IMR-90 (cell line): ENCODE results near the gene THOC2. TPM values are rescaled to one million over a fixed set of nuclear protein-coding genes. Genes with fewer than 3 reads are reported as not detected.

Experiments
- ATAC-seq: fragments of 200-7000 bp; cut with Tn5 transposase; 2 replicates; pipeline ENCODE4 v1.9.1; 2020; ENCODE audit warnings: low read depth, mild to moderate bottlenecking, moderate library complexity
- BruUV-seq: library from RNA; stranded (reverse); fragments of 400-500 nt; replicated peaks from 2 replicates; lab custom pipeline; 2021; lab: Mats Ljungman, UMichigan
- CTCF ChIA-PET: fragments of 300-600 bp; formaldehyde crosslinking; extraction: SDS; loops from one replicate; lab custom pipeline; 2021; ENCODE audit warnings: antibody characterized with exemption; lab: Yijun Ruan, JAX
- POLR2A ChIA-PET: fragments of 300-600 bp; sonication (Branson Sonifier 250); formaldehyde crosslinking; loops from one replicate; lab custom pipeline; 2022; ENCODE audit warnings: antibody characterized with exemption; ENCODE audit not compliant: unreplicated experiment; lab: Charles Lee
- DNase-seq: peaks from one replicate; pipeline ENCODE4 v3.0.0; 2013
- H2AFZ ChIP-seq: replicated peaks from 2 replicates; pipeline ENCODE3; 2013; ENCODE audit warnings: low read length, mild to moderate bottlenecking; ENCODE audit not compliant: poor library complexity
- H2AK5ac ChIP-seq: 2 replicates; pipeline ENCODE4 v1.6.1; 2013; ENCODE audit warnings: low read depth, low read length, inconsistent platforms
- H2AK9ac ChIP-seq: replicated peaks from 2 replicates; pipeline ENCODE3; 2013; ENCODE audit warnings: mild to moderate bottlenecking, low read depth, low read length, moderate library complexity; ENCODE audit not compliant: poor library complexity
- H2BK120ac ChIP-seq: 2 replicates; pipeline ENCODE4 v1.6.1; 2013; ENCODE audit warnings: low read depth, low read length, inconsistent platforms
- H2BK15ac ChIP-seq: 3 replicates; pipeline ENCODE4 v1.6.1; 2013; ENCODE audit warnings: low read depth, low read length, inconsistent platforms
- H2BK20ac ChIP-seq: 2 replicates; pipeline ENCODE4 v1.6.1; 2013; ENCODE audit warnings: low read depth, mild to moderate bottlenecking, inconsistent platforms, low read length, moderate library complexity
- H2BK5ac ChIP-seq: 2 replicates; pipeline ENCODE4 v1.6.1; 2013; ENCODE audit warnings: mild to moderate bottlenecking, low read depth, low read length, inconsistent platforms; ENCODE audit not compliant: poor library complexity, severe bottlenecking
- H3K14ac ChIP-seq: replicated peaks from 2 replicates; pipeline ENCODE4 v1.6.1; 2013; ENCODE audit warnings: low read depth, low read length, inconsistent platforms
- H3K18ac ChIP-seq: 2 replicates; pipeline ENCODE4 v1.6.1; 2013; ENCODE audit warnings: low read depth, low read length, control low read depth
- H3K23ac ChIP-seq: 2 replicates; pipeline ENCODE4 v1.6.1; 2013; ENCODE audit warnings: low read depth, low read length, inconsistent platforms
- H3K27ac ChIP-seq: 2 replicates; pipeline ENCODE4 v1.5.1; 2013; ENCODE audit warnings: mild to moderate bottlenecking, control low read depth, low read length; ENCODE audit not compliant: insufficient read depth
- H3K27me3 ChIP-seq: 2 replicates; pipeline ENCODE4 v1.6.1; 2013; ENCODE audit warnings: low read length; ENCODE audit not compliant: control insufficient read depth, insufficient read depth
- H3K36me3 ChIP-seq: 2 replicates; pipeline ENCODE4 v1.6.1; 2013; ENCODE audit warnings: low read length, mixed read lengths; ENCODE audit not compliant: control insufficient read depth, insufficient read depth
- H3K4ac ChIP-seq: 2 replicates; pipeline ENCODE4 v1.6.1; 2013; ENCODE audit warnings: low read depth, low read length, inconsistent platforms
- H3K4me1 ChIP-seq: 2 replicates; pipeline ENCODE4 v1.6.1; 2013; ENCODE audit warnings: low read length, mixed read lengths; ENCODE audit not compliant: control insufficient read depth, insufficient read depth
- H3K4me2 ChIP-seq: 2 replicates; pipeline ENCODE4 v1.6.1; 2013; ENCODE audit warnings: low read depth, mild to moderate bottlenecking, control low read depth, low read length, moderate library complexity
- H3K4me3 ChIP-seq: 2 replicates; pipeline ENCODE4 v1.5.1; 2013; ENCODE audit warnings: low read depth, mild to moderate bottlenecking, control low read depth, low read length, moderate library complexity; ENCODE audit not compliant: insufficient read depth
- H3K56ac ChIP-seq: 2 replicates; pipeline ENCODE4 v1.6.1; 2013; ENCODE audit warnings: low read length, inconsistent platforms; ENCODE audit not compliant: insufficient read depth; ENCODE audit errors: extremely low read depth
- H3K79me1 ChIP-seq, 2 experiments: 2 replicates each; pipeline ENCODE4 v1.6.1; 2013; ENCODE audit warnings: low read length in 2 of 2, inconsistent platforms in 1 of 2, low read depth in 1 of 2
- H3K9ac ChIP-seq: 2 replicates; pipeline ENCODE4 v1.6.1; 2013; ENCODE audit warnings: low read depth, low read length, control low read depth
- H3K9me1 ChIP-seq: 2 replicates; pipeline ENCODE4 v1.6.1; 2013; ENCODE audit warnings: low read length, inconsistent platforms; ENCODE audit not compliant: insufficient read depth
- H3K9me3 ChIP-seq: 2 replicates; pipeline ENCODE4 v1.6.1; 2013; ENCODE audit warnings: low read length; ENCODE audit not compliant: control insufficient read depth, insufficient read depth
- H4K20me1 ChIP-seq: 2 replicates; pipeline ENCODE4 v1.6.1; 2013; ENCODE audit warnings: low read length, inconsistent platforms; ENCODE audit not compliant: insufficient read depth
- H4K5ac ChIP-seq: 2 replicates; pipeline ENCODE4 v1.6.1; 2013; ENCODE audit warnings: mild to moderate bottlenecking, low read depth, low read length, control low read depth
- H4K8ac ChIP-seq, 2 experiments: 2 replicates each; pipeline ENCODE4 v1.6.1; 2013; ENCODE audit warnings: low read depth in 2 of 2, low read length in 2 of 2, control low read depth in 1 of 2, inconsistent platforms in 1 of 2
- H4K91ac ChIP-seq: 2 replicates; pipeline ENCODE4 v1.6.1; 2013; ENCODE audit warnings: low read depth, low read length, inconsistent platforms; ENCODE audit not compliant: insufficient read depth
- BHLHE40 ChIP-seq: fragments of 150-350 bp; IDR thresholded peaks from 2 replicates; pipeline ENCODE4 v1.6.1; 2016; ENCODE audit warnings: mild to moderate bottlenecking, low read depth, low read length
- CEBPB ChIP-seq: IDR thresholded peaks from 2 replicates; pipeline ENCODE4 v1.6.1; 2012; ENCODE audit warnings: low read depth, low read length, improper control_type of control experiment
- CHD1 ChIP-seq: IDR thresholded peaks from 2 replicates; pipeline ENCODE4 v1.6.1; 2012; ENCODE audit warnings: low read depth, low read length, improper control_type of control experiment
- CTCF ChIP-seq: conservative IDR thresholded peaks from 2 replicates; pipeline ENCODE4 v1.5.1; 2012; ENCODE audit warnings: mild to moderate bottlenecking, low read depth, low read length, improper control_type of control experiment
- ELK1 ChIP-seq: fragments of 150-350 bp; IDR thresholded peaks from 2 replicates; pipeline ENCODE4 v1.6.1; 2016; ENCODE audit warnings: low read depth, mild to moderate bottlenecking, low read length, moderate library complexity, borderline replicate concordance
- FOS ChIP-seq: fragments of 150-350 bp; IDR thresholded peaks from 2 replicates; pipeline ENCODE4 v1.6.1; 2016; ENCODE audit warnings: low read depth, low read length
- MAFK ChIP-seq: IDR thresholded peaks from 2 replicates; pipeline ENCODE4 v1.6.1; 2012; ENCODE audit warnings: low read depth, low read length, improper control_type of control experiment
- MAZ ChIP-seq: IDR thresholded peaks from 2 replicates; pipeline ENCODE4 v1.6.1; 2012; ENCODE audit warnings: low read depth, mild to moderate bottlenecking, low read length, improper control_type of control experiment, moderate library complexity, borderline replicate concordance
- MXI1 ChIP-seq: IDR thresholded peaks from 2 replicates; pipeline ENCODE4 v1.6.1; 2012; ENCODE audit warnings: low read depth, mild to moderate bottlenecking, low read length, moderate library complexity, borderline replicate concordance
- NFE2L2 ChIP-seq: fragments of 150-350 bp; IDR thresholded peaks from 2 replicates; pipeline ENCODE4 v1.6.1; 2016; ENCODE audit warnings: low read depth, mild to moderate bottlenecking, low read length
- POLR2A ChIP-seq: IDR thresholded peaks from 2 replicates; pipeline ENCODE4 v1.6.1; 2012; ENCODE audit warnings: mild to moderate bottlenecking, low read depth, low read length
- RAD21 ChIP-seq: IDR thresholded peaks from 2 replicates; pipeline ENCODE4 v1.6.1; 2012; ENCODE audit warnings: low read length, improper control_type of control experiment
- RCOR1 ChIP-seq: IDR thresholded peaks from 2 replicates; pipeline ENCODE4 v1.6.1; 2012; ENCODE audit warnings: mild to moderate bottlenecking, low read length, improper control_type of control experiment; ENCODE audit not compliant: insufficient replicate concordance
- RFX5 ChIP-seq: IDR thresholded peaks from 2 replicates; pipeline ENCODE4 v1.8.0; 2012; ENCODE audit warnings: low read depth, mild to moderate bottlenecking, low read length, moderate library complexity
- SMC3 ChIP-seq: fragments of 150-350 bp; IDR thresholded peaks from 2 replicates; pipeline ENCODE4 v1.6.1; 2016; ENCODE audit warnings: low read depth, mild to moderate bottlenecking, antibody characterized with exemption, low read length, moderate library complexity
- USF2 ChIP-seq: fragments of 150-350 bp; IDR thresholded peaks from 2 replicates; pipeline ENCODE4 v1.6.1; 2017; ENCODE audit warnings: mild to moderate bottlenecking, antibody characterized with exemption, low read length, low read depth
- WGBS, 2 experiments: methylation state at CpG; one replicate each; pipeline versions ENCODE4 v1.1.5 to v1.1.7; 2013; ENCODE audit warnings: missing lambda C conversion rate in 2 of 2; ENCODE audit not compliant: insufficient read length in 1 of 2; ENCODE audit errors: extremely low coverage in 2 of 2; 5-methylcytosine and 5-hydroxymethylcytosine counted together
- dilution Hi-C: fragments of 300-500 bp; cut with HindIII; formaldehyde crosslinking; loops from one replicate; pipeline ENCODE4 v1.14.3; 2018; ENCODE audit warnings: low sequenced_read_pairs; ENCODE audit not compliant: unreplicated experiment
- in situ Hi-C: fragments of 300-500 bp; cut with MboI; formaldehyde crosslinking; loops from 3 replicates; pipeline ENCODE4 v1.14.3; 2019; ENCODE audit warnings: low sequenced_read_pairs, inconsistent platforms, mixed read lengths
- intact Hi-C: fragments of 100-400 bp; cut with micrococcal nuclease; formaldehyde crosslinking; loops from 2 replicates; pipeline ENCODE4 v1.10.0; 2022
- polyA plus RNA-seq, 3 experiments: library from polyadenylated mRNA; depleted of rRNA; stranded (reverse); fragments of >200 nt; gene quantifications; 2 replicates each; pipeline ENCODE4 v1.2.3, GENCODE V29; 2012; ENCODE audit warnings: low replicate concordance in 1 of 3
- total RNA-seq: library from RNA; depleted of rRNA; stranded (reverse); fragments of >200 nt; gene quantifications from 2 replicates; pipeline ENCODE4 v1.2.3, GENCODE V29; 2012

Gene THOC2
- total and polyA plus RNA-seq, 2 of the 4 experiments (the other 2 are of a cell fraction), result 42.9 to 58.8 TPM

- Histone ChIP-seq H2BK15ac (no peak overlapping the region), H2AK9ac (no peak overlapping the region), H2BK5ac (no peak overlapping the region), H3K4me1 (no peaks in the 10 kb centered on the region), H3K4me3 (no peak overlapping the region), H2BK120ac (no peak overlapping the region), H3K18ac (no peak overlapping the region), H3K4me2 (no peak overlapping the region), H4K91ac (no peak overlapping the region), H3K4ac (no peak overlapping the region), H2BK20ac (no peak overlapping the region), H3K23ac (no peak overlapping the region), H3K14ac (no peak overlapping the region), H4K5ac (no peak overlapping the region), H4K8ac (no peak overlapping the region), H3K9me1 (no peaks in the 10 kb centered on the region), H3K9ac (no peak overlapping the region), H3K27ac (no peak overlapping the region), H3K36me3 (0 out of 2 replicates have a peak, but pooled peaks cover 4% of the 10 kb centered on the region), H3K56ac (no peak overlapping the region), H3K9me3 (no peaks in the 10 kb centered on the region), H2AK5ac (no peak overlapping the region), H4K20me1 (no peaks in the 10 kb centered on the region), H3K27me3 (no peaks in the 10 kb centered on the region), H2AFZ (no peak overlapping the region), H3K79me1 (peaks cover 0 to 4% of the 10 kb centered on the region in 2 experiments; a peak in 1 of 4 replicates)
- CTCF ChIA-PET, result no interaction called here
- in situ Hi-C loops, result no loop called here
- DNase-seq, result no peak
- intact Hi-C loops, result no loop called here
- dilution Hi-C loops, result no loop called here
- ATAC-seq, result no peak
- no CpG with 5 or more reads among the region's 1 CpG for WGBS, 2 experiments
- TF ChIP-seq CTCF (no peak), FOS (no peak), MAZ (no peak), CHD1 (no peak), USF2 (no peak), MXI1 (no peak), MAFK (no peak), RFX5 (no peak), BHLHE40 (no peak), POLR2A (no peak), ELK1 (no peak), RAD21 (no peak), NFE2L2 (no peak), RCOR1 (no peak), CEBPB (no peak), SMC3 (no peak)
- no TSS peak for BruUV-seq
- POLR2A ChIA-PET, result no interaction called here
These were observed 44.3 kb downstream of the THOC2 start for GRCh38 chrX:123688524-123688923.
